Measurements from ENCODE around the gene VPS13D. TPM values are rescaled to one million over a fixed set of nuclear protein-coding genes. Genes with fewer than 3 reads are reported as not detected.

VPS13D gene
- total RNA-seq, 1 donor from 2014 or later = 28.3 TPM

- Histone ChIP-seq H3K27ac (peak overlapping the region; percentile 55 to 70), H3K36me3 (peaks cover 25 to 37% of the 10 kb centered on the region in 2 donors), H3K4me1 (peaks cover 6 to 28% of the 10 kb centered on the region in 2 donors), H3K4me3 (peak overlapping the region in 1 of 2 donors; percentile 31), H3K9me3 (no peaks in the 10 kb centered on the region), H3K27me3 (no peaks in the 10 kb centered on the region)
- intact Hi-C loops (cut with DNase I) = no loop called here
- no peak for TF ChIP-seq CTCF (IDR thresholded peaks at IDR 0.05)
- DNase-seq (ENCODE audit: low spot score in 2 of 2) = no peak
These were observed 114.1 kb downstream of the VPS13D start for GRCh38 chr1:12343823-12344487.

GRCh38 chr1:12344596-12345349 lies 114.9 kb downstream of the VPS13D start:
- no peaks in the 10 kb centered on the region for H3K27me3 ChIP-seq
- intact Hi-C loops (cut with DNase I) = no loop called here
- no peak for DNase-seq (ENCODE audit: low spot score in 2 of 2)
- H3K4me3 ChIP-seq = peak overlapping the region in 1 of 2 donors; percentile 31
- peaks cover 2 to 20% of the 10 kb centered on the region in 2 donors for H3K4me1 ChIP-seq
- H3K27ac ChIP-seq = peak overlapping the region; percentile 55 to 70
- no peaks in the 10 kb centered on the region for H3K9me3 ChIP-seq
- no peak for TF ChIP-seq CTCF (IDR thresholded peaks at IDR 0.05)
- peaks cover 33 to 45% of the 10 kb centered on the region in 2 donors for H3K36me3 ChIP-seq

GRCh38 chr1:12345350-12346217 lies 115.8 kb downstream of the VPS13D start:
- no peaks in the 10 kb centered on the region for H3K9me3 ChIP-seq
- intact Hi-C loops (cut with DNase I) = no loop called here
- H3K27ac ChIP-seq = peak overlapping the region; percentile 55 to 70
- no peak for TF ChIP-seq CTCF (IDR thresholded peaks at IDR 0.05)
- H3K27me3 ChIP-seq = no peaks in the 10 kb centered on the region
- no peak for DNase-seq (ENCODE audit: low spot score in 2 of 2)
- no peak overlapping the region for H3K4me3 ChIP-seq
- H3K4me1 ChIP-seq = peaks cover 0 to 16% of the 10 kb centered on the region in 2 donors
- peaks cover 39 to 53% of the 10 kb centered on the region in 2 donors for H3K36me3 ChIP-seq

GRCh38 chr1:12346483-12347151 lies 116.8 kb downstream of the VPS13D start:
- Histone ChIP-seq H3K36me3 (peaks cover 46 to 63% of the 10 kb centered on the region in 2 donors), H3K4me3 (no peak overlapping the region), H3K9me3 (no peaks in the 10 kb centered on the region), H3K27ac (no peak overlapping the region), H3K4me1 (peaks cover 0 to 16% of the 10 kb centered on the region in 2 donors), H3K27me3 (no peaks in the 10 kb centered on the region)
- TF ChIP-seq CTCF (IDR thresholded peaks at IDR 0.05) = no peak
- DNase-seq (ENCODE audit: low spot score in 2 of 2) = no peak
- intact Hi-C loops (cut with DNase I) = no loop called here

GRCh38 chr1:12348113-12348512 lies 118.3 kb downstream of the VPS13D start:
- Histone ChIP-seq H3K4me1 (peaks cover 0 to 16% of the 10 kb centered on the region in 2 donors), H3K27me3 (no peaks in the 10 kb centered on the region), H3K9me3 (no peaks in the 10 kb centered on the region), H3K4me3 (no peak overlapping the region), H3K27ac (no peak overlapping the region), H3K36me3 (peaks cover 42 to 63% of the 10 kb centered on the region in 2 donors)
- TF ChIP-seq CTCF (IDR thresholded peaks at IDR 0.05) = no peak
- no peak for DNase-seq (ENCODE audit: low spot score in 2 of 2)
- intact Hi-C loops (cut with DNase I) = no loop called here
